HG03565 (cell line): ENCODE data around the gene ADAMTS12.

Source experiments
- ATAC-seq: cut with Tn5 transposase; IDR thresholded peaks from one replicate; pipeline ENCODE4 v1.9.1; 2021; ENCODE audit warnings: mild to moderate bottlenecking, moderate library complexity; ENCODE audit not compliant: unreplicated experiment

ADAMTS12 gene

DNA sequence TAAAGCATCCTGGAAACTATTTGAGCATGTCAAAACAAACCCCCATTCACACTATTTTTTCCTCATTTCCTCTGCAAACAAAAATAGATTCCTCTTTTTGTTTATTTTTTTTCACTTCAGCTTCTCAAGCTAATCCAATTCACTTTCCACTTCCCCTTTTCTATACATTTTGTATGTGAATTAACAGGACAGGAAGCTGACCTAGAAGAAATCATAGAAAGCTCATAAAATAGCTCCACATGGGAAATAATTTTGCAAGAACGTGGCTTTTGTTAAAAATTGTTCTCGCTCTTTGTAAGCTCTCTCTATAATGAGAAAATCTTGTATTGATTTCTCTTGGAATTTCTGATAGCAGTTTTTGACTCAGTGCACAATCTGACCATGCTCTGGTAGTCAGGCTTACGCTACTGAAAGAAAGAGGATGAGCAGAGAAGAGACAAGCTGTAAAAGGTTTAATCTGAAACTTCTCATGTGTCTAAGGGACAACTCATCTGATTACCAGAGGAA is 215.8 kb downstream of the ADAMTS12 start:
- ATAC-seq = peak; percentile 71

DNA sequence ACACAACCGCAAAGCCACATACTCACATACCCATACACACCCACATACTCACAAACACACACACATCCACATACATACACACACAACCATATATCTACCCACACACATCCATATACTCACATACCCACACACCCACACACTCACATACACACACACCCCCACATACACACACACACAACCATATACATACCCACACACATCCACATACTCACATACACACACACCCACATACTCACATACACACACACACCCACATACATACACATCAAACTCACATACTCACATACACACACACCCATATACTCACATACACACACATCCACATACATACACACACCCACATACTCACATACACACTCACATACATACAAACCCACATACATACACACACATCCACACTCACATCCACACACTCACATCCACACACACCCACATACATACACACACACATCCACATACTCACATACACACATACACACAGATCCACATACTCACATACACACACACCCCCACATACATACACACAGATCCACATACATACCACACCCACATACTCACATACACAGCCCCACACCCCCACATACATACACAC is 220.0 kb downstream of the ADAMTS12 start:
- ATAC-seq = no peak

DNA sequence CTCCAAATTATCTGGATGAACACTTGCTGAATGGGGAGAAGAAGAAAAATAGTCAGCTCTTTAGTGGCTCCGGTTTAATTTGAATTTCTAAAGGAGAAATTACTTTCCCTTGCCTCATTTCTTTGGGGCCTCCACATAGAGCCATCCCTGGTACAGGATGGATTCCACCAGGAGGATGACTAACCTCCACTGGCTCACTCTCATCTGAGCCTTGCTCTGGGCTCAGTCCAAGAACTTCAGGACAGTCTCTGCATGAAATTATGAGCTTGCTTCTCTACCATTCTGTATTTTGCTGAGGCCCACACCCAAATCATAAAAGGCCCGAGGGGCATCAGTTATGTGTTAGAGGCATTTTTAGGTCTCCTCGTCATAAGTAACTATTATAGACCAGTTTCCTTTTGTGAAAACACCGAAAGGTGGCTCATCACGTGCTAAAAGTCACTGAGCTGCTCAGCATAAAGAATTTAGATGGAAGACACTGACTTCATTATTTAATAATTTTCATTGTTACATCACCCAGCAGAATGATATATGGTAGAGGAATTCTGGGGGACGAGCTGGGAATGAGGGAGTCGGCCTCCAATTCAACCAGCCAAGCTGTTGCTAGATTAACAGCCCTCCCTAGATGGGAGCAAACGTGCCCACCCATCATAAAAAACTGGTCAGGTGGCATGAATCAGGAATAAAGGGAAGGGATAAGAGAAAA is 228.9 kb downstream of the ADAMTS12 start:
- ATAC-seq = no peak

DNA sequence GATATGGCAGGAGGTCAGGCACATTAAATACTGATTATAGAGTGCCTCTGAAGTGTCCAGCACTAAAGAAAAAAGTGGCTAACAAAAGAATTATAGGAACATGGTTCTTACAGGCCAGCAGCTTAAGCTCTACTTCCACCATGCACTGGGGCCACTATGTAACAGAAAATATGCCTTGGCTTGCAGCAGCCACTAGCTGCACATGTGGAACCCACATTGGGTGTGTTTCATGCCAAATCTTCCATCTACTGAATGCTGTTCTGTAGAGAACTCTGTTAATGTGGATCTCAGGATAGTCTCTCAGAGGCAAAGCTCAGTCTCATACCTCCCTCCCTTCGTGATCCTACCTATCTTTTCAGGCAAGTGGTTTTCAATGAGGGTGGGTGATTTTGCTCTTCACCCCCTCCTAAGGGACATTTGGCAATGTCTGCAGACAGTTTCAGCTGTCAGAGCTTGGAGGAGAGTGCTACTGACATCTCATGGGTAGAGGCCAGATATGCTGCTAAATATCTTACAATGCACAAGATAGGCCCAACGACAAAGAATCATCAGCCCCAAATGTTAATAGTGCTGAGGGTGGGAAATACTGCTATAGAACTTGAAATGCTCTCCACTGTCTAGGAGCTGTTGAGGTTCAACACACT is 232.1 kb downstream of the ADAMTS12 start:
- no peak for ATAC-seq

DNA sequence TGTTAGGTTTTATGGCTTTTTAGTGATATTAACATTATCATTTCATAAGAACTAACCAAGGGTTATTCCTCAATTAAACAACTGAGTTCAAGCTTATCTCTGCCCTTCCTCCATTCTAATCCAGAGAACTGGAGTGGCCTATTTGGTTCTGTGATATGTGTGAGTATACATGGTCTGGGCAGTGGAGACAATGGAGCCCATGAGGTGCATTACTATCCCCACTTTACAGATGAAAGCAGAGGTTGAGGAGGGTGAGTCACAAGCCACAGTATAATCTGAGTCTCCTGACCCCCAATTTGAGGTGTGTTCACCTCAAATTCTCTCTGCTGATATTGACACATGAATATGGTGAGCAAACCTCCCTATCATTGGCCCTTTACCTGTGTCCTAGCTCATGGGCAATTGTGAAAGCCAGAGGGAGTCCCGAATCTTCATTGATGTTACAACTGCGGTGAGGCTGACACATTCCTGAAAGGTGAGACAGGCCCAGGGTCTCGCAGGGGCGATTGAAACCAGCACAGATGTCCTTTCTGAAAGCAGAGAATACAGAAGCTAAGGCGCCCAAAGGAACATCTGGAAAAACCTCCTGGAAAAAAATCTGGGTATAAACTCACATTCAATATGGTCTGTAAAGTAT is 233.9 kb downstream of the ADAMTS12 start:
- ATAC-seq = no peak

DNA sequence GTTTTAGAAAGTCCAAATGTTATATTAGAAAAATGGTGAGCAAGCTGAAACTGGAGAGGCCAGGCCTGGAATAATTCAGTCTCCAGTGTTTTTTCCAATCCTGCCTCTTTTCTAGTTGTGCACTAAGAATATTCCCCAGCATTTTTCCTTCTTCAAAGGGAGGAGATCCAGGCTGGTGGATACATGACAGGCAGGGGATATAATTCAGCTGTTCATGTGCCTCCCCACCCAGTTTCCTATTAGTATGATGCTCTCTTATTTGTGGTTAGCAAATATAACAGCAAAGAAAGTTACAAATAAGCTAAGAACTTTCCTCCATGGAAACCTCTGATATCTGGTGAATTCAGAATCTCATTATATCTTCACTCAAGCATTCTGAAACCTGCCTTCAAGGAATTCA is 234.6 kb downstream of the ADAMTS12 start:
- no peak for ATAC-seq

DNA sequence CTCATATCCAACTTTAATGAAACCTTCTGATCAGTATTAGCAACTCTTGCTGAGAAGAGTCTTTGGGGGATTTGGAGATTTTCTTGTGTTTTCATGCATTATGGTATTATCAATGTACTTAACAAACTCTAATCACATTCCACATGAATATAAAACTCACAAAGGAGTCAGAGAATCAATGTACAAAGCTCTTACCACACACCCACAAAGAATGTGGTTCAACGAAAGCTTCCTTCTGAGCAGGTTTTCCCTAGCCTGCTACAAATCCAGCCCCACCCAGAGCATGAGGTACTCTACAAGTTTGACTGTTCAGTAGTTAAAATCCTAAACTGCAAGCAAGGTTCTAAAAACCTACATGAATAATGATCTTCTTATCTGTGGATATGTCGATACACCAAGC is 240.9 kb downstream of the ADAMTS12 start:
- ATAC-seq = no peak

DNA sequence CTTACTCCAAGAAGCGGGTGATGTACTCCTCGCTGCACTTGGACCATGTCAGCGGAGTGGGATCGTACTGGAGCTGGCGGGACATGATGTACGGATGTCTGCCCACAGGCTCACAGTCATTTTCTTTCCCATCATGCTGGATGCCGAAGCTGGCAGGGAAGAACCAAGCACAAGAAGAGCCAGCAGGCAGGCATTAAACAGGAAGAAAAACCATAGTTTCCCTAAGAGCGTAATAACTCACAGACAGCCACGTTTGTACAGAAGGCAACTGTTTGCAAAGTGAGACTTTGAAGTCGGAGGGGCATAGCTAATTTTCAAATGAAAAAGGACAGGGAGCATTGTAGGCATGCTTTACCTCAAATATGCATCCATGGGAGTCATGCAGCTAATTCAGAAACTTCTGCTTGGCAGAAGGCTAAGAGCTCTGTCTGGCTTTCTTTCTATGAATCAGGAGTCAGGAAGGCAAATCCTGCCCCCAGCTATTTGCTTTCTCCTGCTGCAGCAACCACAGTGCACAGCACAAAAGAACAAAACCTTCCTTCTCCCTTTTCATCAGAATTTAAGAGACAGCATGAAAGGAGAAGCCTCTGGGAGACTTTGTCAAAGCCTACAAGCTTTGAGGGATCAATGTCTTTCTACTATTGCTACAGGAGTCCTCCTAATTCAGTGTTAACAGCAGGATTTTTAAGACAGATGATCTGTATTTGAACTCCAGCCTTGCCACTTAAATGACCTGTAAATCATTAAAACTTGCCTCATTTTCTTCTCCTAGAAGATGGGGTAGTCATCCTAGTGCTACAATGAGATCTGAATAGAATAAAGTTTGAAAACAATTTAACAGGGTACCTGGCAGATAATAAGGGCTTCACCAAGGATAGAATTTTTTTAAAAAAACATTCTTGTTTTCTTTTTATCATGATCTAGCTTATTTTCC is 242.0 kb downstream of the ADAMTS12 start:
- ATAC-seq = no peak

DNA sequence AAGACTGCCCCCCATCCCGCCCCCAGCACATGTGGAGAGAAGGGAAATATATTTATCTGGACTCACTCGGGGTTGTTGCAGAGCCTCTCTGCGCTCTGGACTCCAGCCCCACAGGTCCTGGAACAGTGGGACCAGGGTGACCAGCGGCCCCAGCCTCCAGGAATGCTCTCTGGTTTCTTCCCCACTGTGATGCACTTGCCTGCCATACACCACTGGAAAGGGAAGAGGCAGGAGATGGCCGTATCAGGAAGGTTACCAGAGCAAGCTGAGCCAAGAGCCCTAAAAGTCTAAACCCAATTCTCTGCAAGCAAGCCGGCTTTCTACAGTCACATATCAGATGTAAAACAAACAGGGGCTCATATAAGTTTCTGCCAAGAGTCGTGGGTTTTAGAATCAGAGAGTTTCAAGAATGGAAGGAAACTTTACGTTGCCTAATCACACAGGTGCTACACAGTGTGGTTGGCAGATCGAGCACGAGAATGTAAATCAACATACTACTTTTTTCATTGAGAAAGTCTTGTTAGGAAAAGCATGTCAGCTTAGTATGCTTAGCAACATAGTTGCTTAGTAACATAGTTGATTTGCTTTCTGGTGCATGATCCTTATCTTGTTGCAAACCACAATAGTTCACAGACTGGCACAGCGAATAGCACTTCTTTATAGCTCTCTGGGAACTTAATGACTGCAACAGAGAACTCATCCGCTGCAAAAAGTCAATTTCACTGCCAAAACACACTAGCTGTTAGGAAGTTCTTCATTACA is 249.9 kb downstream of the ADAMTS12 start:
- peak; percentile 56 for ATAC-seq

DNA sequence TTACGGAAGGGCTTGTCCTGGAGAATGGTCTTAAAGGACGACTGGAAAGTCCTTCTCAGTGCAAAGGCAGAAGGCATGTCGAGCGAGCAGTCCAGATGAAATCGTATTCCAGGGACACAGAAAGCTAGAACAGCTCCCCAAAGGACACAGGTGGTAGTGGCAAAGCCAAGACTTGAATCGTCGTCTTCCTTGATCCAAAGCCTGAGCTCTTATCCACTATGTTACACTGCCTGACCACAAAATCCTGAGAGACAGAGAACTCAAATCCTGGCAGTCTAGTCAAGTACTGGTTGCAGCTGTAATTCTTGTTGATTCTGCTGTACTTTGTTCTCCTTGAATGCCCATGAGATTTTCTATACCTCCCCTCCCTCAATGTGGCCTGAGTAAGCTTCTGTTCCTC is 252.3 kb downstream of the ADAMTS12 start:
- no peak for ATAC-seq

DNA sequence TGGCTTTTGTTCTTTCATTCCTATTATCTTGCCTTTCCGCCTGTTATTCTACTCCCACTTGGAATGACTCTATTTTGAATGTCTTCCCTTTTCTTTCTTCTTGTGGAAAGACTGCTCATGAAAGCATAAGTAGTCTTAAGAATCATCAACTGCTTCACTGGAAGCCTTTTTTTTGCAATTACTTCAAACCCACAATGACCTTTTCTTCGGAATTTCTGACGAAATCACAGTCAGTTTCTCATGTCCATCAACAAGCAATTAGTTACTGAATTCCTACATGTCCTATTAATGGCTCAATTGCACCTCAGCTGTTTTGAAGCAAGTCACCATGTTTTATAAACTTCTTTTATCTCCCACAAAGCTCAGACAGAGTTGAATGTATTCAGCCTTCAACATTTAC is 254.8 kb downstream of the ADAMTS12 start:
- no peak for ATAC-seq

DNA sequence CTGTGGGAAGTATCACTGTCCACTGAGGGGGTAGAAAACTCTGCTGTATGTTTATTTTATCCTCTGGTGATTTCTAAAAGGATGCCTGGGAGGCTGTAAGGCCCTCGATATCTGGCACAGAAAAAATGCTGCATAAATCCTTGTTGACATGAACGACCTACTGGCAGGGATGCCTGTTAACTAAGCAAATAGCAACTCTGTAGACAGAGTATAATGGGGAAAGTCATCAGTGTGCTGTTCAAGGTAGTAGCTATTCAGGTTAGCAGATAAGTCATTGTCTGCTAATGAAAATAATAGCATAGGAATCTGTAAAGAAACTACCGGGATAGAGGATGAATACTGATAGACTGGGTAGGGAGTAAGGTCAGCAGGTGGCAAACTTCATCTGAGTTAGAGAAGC is 256.2 kb downstream of the ADAMTS12 start:
- no peak for ATAC-seq

DNA sequence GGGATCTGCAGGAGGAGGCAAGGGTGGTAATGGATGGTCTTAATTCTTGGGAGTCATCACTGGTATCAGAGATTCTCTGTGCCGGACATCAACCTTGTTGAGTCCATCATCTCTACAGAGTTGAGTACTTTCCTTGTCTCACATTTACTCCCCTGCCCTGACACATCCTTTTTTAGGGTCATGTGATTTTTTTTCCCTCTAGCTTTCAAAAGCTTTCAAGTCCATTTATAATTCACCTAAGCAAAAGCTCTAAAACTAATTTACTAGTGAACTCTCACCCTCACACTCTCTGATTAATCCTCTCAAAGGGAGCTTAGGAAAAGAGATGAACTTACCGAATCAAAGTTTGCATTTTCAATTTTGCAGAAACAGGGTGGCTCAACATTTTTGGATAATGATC is 258.1 kb downstream of the ADAMTS12 start:
- ATAC-seq = no peak

DNA sequence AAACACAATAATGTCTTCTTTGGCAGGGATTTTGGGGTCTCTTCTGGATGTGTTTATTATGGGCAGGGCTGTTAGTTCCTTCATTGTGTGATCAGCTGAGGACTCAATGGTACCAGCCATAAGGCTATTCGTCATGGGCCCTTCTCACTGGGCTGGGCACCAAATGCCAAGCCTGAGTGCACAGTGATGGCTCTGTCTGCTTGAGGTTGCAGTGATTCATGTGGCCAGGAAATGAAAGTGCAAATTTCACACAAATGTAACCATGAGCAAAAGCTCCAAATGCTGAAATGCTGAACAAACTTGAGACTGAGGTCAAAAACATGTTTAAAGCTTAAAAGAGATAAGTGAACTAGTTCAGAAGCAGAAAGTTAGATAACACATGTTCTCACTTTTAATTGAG is 260.0 kb downstream of the ADAMTS12 start:
- ATAC-seq = peak; percentile 98

DNA sequence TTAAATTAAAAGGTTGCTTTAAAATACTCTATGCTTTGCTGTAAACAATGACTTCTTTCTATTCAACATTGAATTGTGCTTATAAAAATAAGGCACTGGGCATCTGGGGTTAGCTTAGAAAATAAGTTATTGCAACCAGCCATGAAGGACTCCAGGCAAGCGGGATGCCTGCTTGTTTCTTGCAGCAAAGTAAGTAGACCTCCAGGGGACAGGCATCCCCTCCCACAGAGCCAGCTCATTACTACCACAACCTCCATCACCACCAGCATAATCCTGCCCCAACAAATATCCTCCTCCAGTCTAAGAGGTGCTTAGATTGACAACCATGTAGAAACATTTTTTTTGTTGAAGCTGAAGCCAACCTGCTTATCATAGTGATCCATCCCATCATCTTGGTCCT is 260.7 kb downstream of the ADAMTS12 start:
- no peak for ATAC-seq

DNA sequence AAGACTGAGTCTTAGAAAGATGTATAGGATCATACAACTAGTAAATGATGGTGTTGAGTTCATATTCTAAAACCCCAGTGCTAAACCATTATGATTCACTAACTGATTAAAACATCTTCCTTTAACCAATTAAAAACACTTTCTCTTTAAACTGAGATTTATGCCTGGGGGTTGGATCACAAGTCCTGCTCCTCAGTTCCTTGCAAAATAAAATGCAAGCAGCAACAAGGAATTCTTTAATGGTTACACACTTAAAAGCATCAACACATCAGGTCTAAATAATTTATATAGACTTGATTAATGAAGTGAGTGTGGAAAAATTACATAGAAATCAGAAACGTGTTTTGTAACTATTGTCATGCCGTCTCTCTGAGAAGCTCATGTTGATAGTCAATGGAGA is 261.8 kb downstream of the ADAMTS12 start:
- ATAC-seq = no peak

DNA sequence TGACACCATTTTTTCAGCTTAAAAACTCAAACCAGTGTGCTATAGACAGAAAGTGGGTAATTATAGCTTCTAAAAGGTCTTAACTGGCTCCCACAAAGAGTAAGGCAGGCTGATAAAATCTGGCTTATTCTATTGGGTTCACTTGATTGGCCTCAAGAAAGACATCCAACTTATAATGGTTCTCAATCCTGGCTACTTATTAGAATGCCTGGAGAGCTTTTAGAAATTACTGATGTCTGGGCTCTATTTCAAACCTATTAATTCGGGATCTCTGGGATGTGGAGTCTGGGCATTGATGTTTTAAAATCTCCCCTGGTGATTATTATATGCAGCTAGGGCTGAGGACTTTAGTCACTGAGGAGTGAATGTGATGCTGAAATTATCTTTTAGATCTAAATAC is 263.0 kb downstream of the ADAMTS12 start:
- no peak for ATAC-seq

DNA sequence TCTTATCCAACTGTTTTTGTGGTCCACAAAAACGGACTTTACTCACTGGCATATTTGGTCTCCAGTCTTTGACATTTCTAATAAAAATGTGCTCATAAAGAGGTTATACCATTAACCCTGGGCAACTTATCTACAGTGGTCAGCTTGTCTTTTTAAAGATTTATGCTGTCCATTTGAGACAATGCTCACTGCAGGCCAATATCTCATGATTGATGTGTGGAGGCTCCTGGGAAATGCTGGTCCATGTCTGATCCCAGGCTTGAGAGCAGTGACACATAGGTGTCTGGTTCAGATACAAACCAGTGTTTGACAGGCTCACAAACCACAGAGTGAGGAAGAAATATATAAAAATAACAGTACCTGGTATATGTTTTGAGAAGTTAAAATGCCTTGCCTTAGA is 270.3 kb downstream of the ADAMTS12 start:
- no peak for ATAC-seq

DNA sequence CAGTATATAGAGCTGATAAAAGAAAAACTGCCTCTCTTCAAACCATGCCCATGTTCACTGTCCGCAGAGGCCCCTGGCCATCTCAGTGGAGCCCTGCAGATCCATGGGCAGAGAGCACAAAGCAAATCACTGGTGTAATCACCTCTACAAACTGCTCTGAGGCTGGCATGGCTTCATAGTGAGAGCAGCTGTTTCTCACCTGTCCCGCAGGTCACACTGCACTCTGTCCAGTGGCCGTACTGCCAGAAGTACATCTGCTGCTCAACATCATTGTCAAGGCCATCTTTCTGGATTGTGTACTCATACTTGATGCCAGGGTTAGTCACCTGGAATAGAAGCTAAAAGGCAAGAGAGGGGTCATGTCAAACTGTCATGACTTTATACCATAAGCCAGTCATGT is 277.8 kb downstream of the ADAMTS12 start:
- no peak for ATAC-seq

DNA sequence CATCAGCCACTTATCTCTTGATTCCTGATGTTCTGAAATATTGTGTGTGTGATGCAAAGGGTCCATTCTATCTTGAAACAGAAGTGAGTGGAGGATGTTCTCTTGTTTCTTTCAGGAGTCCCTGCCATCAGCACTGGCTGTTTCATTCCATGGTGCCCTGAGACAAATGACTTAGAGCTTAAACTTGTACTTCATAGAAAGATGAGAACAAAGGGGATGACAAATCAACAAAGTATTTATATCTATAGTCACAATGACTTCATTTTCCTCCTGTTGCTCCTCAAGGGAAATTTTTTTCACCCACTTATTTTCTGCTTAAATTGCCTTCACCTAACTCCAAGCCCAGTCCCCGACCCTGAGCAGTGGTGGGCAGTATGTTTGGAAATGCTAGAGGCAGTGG is 279.4 kb downstream of the ADAMTS12 start:
- ATAC-seq = no peak
